Subcutaneous abdominal adipose tissue (tissue), 5 donors: Measurements from ENCODE around the gene ISCA2.
A peak's percentile ranks its signal among the peaks of the same experiment; 100 is the strongest.
"Not testable (repeated sequence)": the region's sequence is repeated elsewhere in the genome, so short reads cannot be mapped to it uniquely, and the experiment has no call there.

Experiments used
- H3K27ac ChIP-seq: one replicate; pipeline ENCODE4 v1.7.0; 2013; ENCODE audit warnings: low read depth, mild to moderate bottlenecking, inconsistent platforms, low read length, moderate library complexity
- H3K27me3 ChIP-seq, 5 donors: one replicate each; pipeline ENCODE4 v1.7.0; 2013; ENCODE audit warnings: low read length in 5 of 5, inconsistent platforms in 1 of 5; ENCODE audit not compliant: control insufficient read depth in 5 of 5, insufficient read depth in 4 of 5
- H3K36me3 ChIP-seq, 5 donors: one replicate each; pipeline ENCODE4 v1.7.0; 2013; ENCODE audit warnings: low read length in 5 of 5; ENCODE audit not compliant: control insufficient read depth in 5 of 5, insufficient read depth in 5 of 5
- H3K4me1 ChIP-seq, 5 donors: one replicate each; pipeline ENCODE4 v1.7.0; 2013; ENCODE audit warnings: low read length in 5 of 5, mild to moderate bottlenecking in 3 of 5, moderate library complexity in 1 of 5; ENCODE audit not compliant: control insufficient read depth in 5 of 5, insufficient read depth in 5 of 5
- H3K4me3 ChIP-seq, 5 donors: one replicate each; pipeline ENCODE4 v1.7.0; 2013; ENCODE audit warnings: low read length in 5 of 5, low read depth in 1 of 5
- H3K9ac ChIP-seq, 5 donors: one replicate each; pipeline ENCODE4 v1.7.0; 2013; ENCODE audit warnings: low read length in 5 of 5, mild to moderate bottlenecking in 4 of 5, moderate library complexity in 3 of 5
- H3K9me3 ChIP-seq, 5 donors: one replicate each; pipeline ENCODE4 v1.7.0; 2013; ENCODE audit warnings: low read length in 5 of 5; ENCODE audit not compliant: control insufficient read depth in 5 of 5
- donor health status: healthy.
- donor health status: healthy.
- donor health status: healthy.
- donor health status: healthy.
- donor health status: healthy.

Gene ISCA2

GRCh38 chr14:74493343-74494261 is at the start of gene ISCA2:
Gene ISCA2 (plus strand): TSS chr14:74493765. CDS start chr14:74493775, 10 bp downstream.
- H3K9me3 ChIP-seq, result no peaks in the 10 kb centered on the region
- H3K27ac ChIP-seq, result peak within 1 kb of the TSS; percentile 84
- peak within 1 kb of the TSS; percentile 83 to 96 (median 88) for H3K4me3 ChIP-seq
- peak within 1 kb of the TSS; percentile 57 to 96 (median 95) for H3K9ac ChIP-seq
- H3K27me3 ChIP-seq, result no peaks in the 10 kb centered on the region
- H3K36me3 ChIP-seq, result peaks cover 0 to 5% (median 0%) of the 10 kb centered on the region in 5 donors
- H3K4me1 ChIP-seq, result peaks cover 3 to 45% (median 38%) of the 10 kb centered on the region in 5 donors

- Histone ChIP-seq H3K36me3 (no peaks in the 10 kb centered on the region), H3K4me1 (no peaks in the 10 kb centered on the region), H3K27ac (no peak overlapping the region), H3K27me3 (no peaks in the 10 kb centered on the region), H3K9ac (no peak overlapping the region), H3K4me3 (no peak overlapping the region), H3K9me3 (no peaks in the 10 kb centered on the region)
Measured at GRCh38 chr14:74444866-74445265, 48.7 kb upstream of the ISCA2 start.

GRCh38 chr14:74454397-74454796 is 39.2 kb upstream of the ISCA2 start:
- not testable (repeated sequence) for H3K9me3 ChIP-seq, H3K4me3 ChIP-seq

GRCh38 chr14:74456684-74457564 is 36.6 kb upstream of the ISCA2 start:
- Histone ChIP-seq H3K9me3 (no peaks in the 10 kb centered on the region), H3K4me3 (no peak overlapping the region), H3K27me3 (no peaks in the 10 kb centered on the region), H3K9ac (no peak overlapping the region), H3K36me3 (no peaks in the 10 kb centered on the region), H3K27ac (no peak overlapping the region), H3K4me1 (peaks cover 0 to 17% (median 0%) of the 10 kb centered on the region in 5 donors)

More at GRCh38 chr14:74454397-74454796, 39.2 kb upstream of the ISCA2 start:
- not testable (repeated sequence) for H3K27me3 ChIP-seq, H3K4me1 ChIP-seq, H3K9ac ChIP-seq, H3K36me3 ChIP-seq, H3K27ac ChIP-seq

- H3K9ac ChIP-seq, result no peak overlapping the region
- H3K36me3 ChIP-seq, result no peaks in the 10 kb centered on the region
- H3K4me1 ChIP-seq, result peaks cover 0 to 17% (median 0%) of the 10 kb centered on the region in 5 donors
- H3K9me3 ChIP-seq, result no peaks in the 10 kb centered on the region
- no peak overlapping the region for H3K4me3 ChIP-seq
- H3K27ac ChIP-seq, result no peak overlapping the region
- H3K27me3 ChIP-seq, result no peaks in the 10 kb centered on the region
Measured at GRCh38 chr14:74457565-74457895, 36.0 kb upstream of the ISCA2 start.

GRCh38 chr14:74459289-74459946 is 34.1 kb upstream of the ISCA2 start:
- no peaks in the 10 kb centered on the region for H3K36me3 ChIP-seq
- no peak overlapping the region for H3K27ac ChIP-seq
- no peak overlapping the region for H3K9ac ChIP-seq
- H3K9me3 ChIP-seq, result no peaks in the 10 kb centered on the region
- H3K4me1 ChIP-seq, result peaks cover 0 to 17% (median 0%) of the 10 kb centered on the region in 5 donors
- H3K27me3 ChIP-seq, result no peaks in the 10 kb centered on the region
- H3K4me3 ChIP-seq, result no peak overlapping the region

- Histone ChIP-seq H3K4me1 (peaks cover 0 to 17% (median 0%) of the 10 kb centered on the region in 5 donors), H3K36me3 (no peaks in the 10 kb centered on the region), H3K27me3 (no peaks in the 10 kb centered on the region), H3K9ac (no peak overlapping the region), H3K9me3 (no peaks in the 10 kb centered on the region), H3K27ac (no peak overlapping the region), H3K4me3 (no peak overlapping the region)
Measured at GRCh38 chr14:74459976-74460375, 33.6 kb upstream of the ISCA2 start.

- H3K4me1 ChIP-seq, result peaks cover 0 to 17% (median 0%) of the 10 kb centered on the region in 5 donors
- H3K4me3 ChIP-seq, result no peak overlapping the region
- no peaks in the 10 kb centered on the region for H3K27me3 ChIP-seq
- H3K9me3 ChIP-seq, result no peaks in the 10 kb centered on the region
- H3K36me3 ChIP-seq, result peaks cover 0 to 4% (median 0%) of the 10 kb centered on the region in 5 donors
- no peak overlapping the region for H3K9ac ChIP-seq
- no peak overlapping the region for H3K27ac ChIP-seq
Measured at GRCh38 chr14:74462993-74463392, 30.6 kb upstream of the ISCA2 start.

- H3K9ac ChIP-seq, result no peak overlapping the region
- H3K9me3 ChIP-seq, result no peaks in the 10 kb centered on the region
- peaks cover 0 to 7% (median 0%) of the 10 kb centered on the region in 5 donors for H3K36me3 ChIP-seq
- H3K4me1 ChIP-seq, result peaks cover 0 to 20% (median 0%) of the 10 kb centered on the region in 5 donors
- no peak overlapping the region for H3K4me3 ChIP-seq
- no peaks in the 10 kb centered on the region for H3K27me3 ChIP-seq
- H3K27ac ChIP-seq, result no peak overlapping the region
Measured at GRCh38 chr14:74463697-74464096, 29.9 kb upstream of the ISCA2 start.
